ENCODE measurements around the gene NBPF20. TPM values are rescaled to one million over a fixed set of nuclear protein-coding genes. Genes with fewer than 3 reads are reported as not detected.
"Not testable (repeated sequence)": the region's sequence is repeated elsewhere in the genome, so short reads cannot be mapped to it uniquely, and the experiment has no call there.

NBPF20 gene
- total and polyA plus RNA-seq, 2 of the 4 experiments (the other 2 are of a cell fraction) = 2.6 to 2.9 TPM

DNA sequence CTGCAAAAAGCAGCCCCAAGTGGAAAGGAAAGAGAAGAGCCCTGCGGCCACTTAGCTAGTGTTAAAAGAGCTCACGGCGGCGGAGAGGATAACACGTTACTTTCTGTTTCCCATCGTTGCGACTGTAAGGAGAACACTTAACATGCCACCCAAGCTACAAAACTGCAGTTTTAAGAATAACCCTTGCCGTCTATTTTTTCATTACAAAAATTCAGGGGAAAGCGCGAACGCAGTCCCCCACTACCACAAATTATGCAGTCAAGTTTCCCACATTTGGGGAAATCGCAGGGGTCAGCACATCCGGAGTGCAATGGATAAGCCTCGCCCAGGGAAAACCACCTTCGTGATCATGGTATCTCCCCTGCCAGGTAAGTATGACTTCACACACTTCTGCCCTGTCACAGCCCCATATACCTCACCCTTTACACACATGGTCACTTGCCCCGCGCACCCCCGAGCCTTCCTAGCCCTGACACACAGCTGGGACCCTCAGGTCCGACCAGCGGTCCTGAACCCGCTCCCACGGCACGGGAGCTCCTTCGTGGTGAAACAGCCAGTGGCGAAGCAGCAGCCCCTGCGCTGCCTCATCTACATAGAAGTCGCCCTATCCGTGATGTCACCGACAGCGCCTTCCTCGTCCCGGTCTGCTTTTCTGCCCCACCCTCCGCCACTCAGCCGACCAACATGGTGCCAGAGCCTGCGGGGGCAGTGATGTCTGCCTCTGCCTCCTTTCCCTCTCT, 40.2 kb upstream of the NBPF20 start:
- H3K9me3 ChIP-seq (ENCODE audit: control insufficient read depth, insufficient read depth, low read length); H2AFZ ChIP-seq (replicated peaks; ENCODE audit: low read length, poor library complexity); H2BK15ac ChIP-seq (ENCODE audit: low read depth, low read length); H4K91ac ChIP-seq (ENCODE audit: insufficient read depth, low read depth, low read length); H4K8ac ChIP-seq (ENCODE audit: low read depth in 2 of 2, low read length in 2 of 2); H3K36me3 ChIP-seq (ENCODE audit: control insufficient read depth, insufficient read depth, low read length); H4K20me1 ChIP-seq (ENCODE audit: insufficient read depth, low read length); H3K4me1 ChIP-seq (ENCODE audit: control insufficient read depth, insufficient read depth, low read length); H2BK20ac ChIP-seq (ENCODE audit: low read depth, low read length); CTCF ChIA-PET; H3K18ac ChIP-seq (ENCODE audit: low read depth, low read length); H3K56ac ChIP-seq (ENCODE audit: extremely low read depth, insufficient read depth, low read length); intact Hi-C loops (cut with micrococcal nuclease); H3K27ac ChIP-seq (ENCODE audit: insufficient read depth, low read length); H3K79me1 ChIP-seq (ENCODE audit: low read depth in 1 of 2, low read length in 2 of 2); in situ Hi-C loops (cut with MboI; ENCODE audit: low sequenced_read_pairs); H2AK9ac ChIP-seq (replicated peaks; ENCODE audit: low read depth, low read length, poor library complexity); dilution Hi-C loops (cut with HindIII; ENCODE audit: low sequenced_read_pairs, unreplicated experiment); H2AK5ac ChIP-seq (ENCODE audit: low read depth, low read length); H4K5ac ChIP-seq (ENCODE audit: low read depth, low read length); H3K9ac ChIP-seq (ENCODE audit: low read depth, low read length); POLR2A ChIA-PET (ENCODE audit: unreplicated experiment); H3K4ac ChIP-seq (ENCODE audit: low read depth, low read length); H3K14ac ChIP-seq (replicated peaks; ENCODE audit: low read depth, low read length); H3K23ac ChIP-seq (ENCODE audit: low read depth, low read length); H3K27me3 ChIP-seq (ENCODE audit: control insufficient read depth, insufficient read depth, low read length); H3K9me1 ChIP-seq (ENCODE audit: insufficient read depth, low read length); H2BK120ac ChIP-seq (ENCODE audit: low read depth, low read length): not testable (repeated sequence)
- H3K4me2 ChIP-seq (ENCODE audit: low read depth, low read length) = peak overlapping the region; percentile 69
- no CpG with 5 or more reads among the region's 35 CpGs for WGBS, 2 experiments (ENCODE audit: extremely low coverage in 2 of 2, insufficient read length in 1 of 2)
- peak; percentile 97 for TF ChIP-seq POLR2A (IDR thresholded peaks at IDR 0.05; ENCODE audit: low read depth, low read length)
- peak overlapping the region; percentile 76 for H2BK5ac ChIP-seq (ENCODE audit: low read depth, low read length, poor library complexity, severe bottlenecking)
- DNase-seq = peak; percentile 92
- TSS peak; percentile 100 for BruUV-seq (replicated peaks)
- peak overlapping the region; percentile 25 for H3K4me3 ChIP-seq (ENCODE audit: insufficient read depth, low read depth, low read length)
- peak; percentile 88 for ATAC-seq (ENCODE audit: low read depth)

DNA sequence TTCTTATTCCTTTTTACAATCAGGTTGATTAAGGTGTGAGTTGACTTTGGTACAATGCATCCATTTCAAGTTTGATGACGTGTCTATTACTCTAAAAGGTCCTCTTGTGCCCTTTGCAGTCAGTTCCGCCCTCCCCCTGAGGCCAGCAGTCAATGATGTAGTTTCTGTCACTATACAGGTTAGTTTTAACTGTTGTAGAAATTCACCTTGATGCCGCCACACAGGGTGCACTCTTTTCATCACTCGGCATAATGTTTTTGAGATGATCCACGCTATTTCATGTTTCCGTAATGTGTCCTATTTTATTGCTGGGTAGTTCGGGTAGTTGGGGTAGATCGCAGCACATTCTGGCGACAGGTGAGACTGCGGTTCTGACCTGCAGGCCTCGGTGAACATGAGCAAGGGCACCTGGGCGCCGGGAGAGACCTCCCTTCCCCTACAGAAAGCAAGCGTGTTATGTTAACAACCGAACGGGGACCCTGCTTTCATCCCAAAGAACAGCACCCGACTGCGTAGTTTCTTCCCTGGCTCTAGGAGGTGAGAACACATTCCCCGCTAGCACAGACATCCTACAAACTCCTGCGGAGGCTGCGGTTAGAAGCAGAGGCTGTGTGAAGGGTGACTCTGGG, 39.4 kb upstream of the NBPF20 start:
- H4K8ac ChIP-seq (ENCODE audit: low read depth in 2 of 2, low read length in 2 of 2); CTCF ChIA-PET; H3K27ac ChIP-seq (ENCODE audit: insufficient read depth, low read length); H3K14ac ChIP-seq (replicated peaks; ENCODE audit: low read depth, low read length); H3K27me3 ChIP-seq (ENCODE audit: control insufficient read depth, insufficient read depth, low read length); H3K9me1 ChIP-seq (ENCODE audit: insufficient read depth, low read length); H3K23ac ChIP-seq (ENCODE audit: low read depth, low read length); H3K9ac ChIP-seq (ENCODE audit: low read depth, low read length); H3K4me1 ChIP-seq (ENCODE audit: control insufficient read depth, insufficient read depth, low read length); H2BK20ac ChIP-seq (ENCODE audit: low read depth, low read length); H4K20me1 ChIP-seq (ENCODE audit: insufficient read depth, low read length); DNase-seq; H3K9me3 ChIP-seq (ENCODE audit: control insufficient read depth, insufficient read depth, low read length); H3K56ac ChIP-seq (ENCODE audit: extremely low read depth, insufficient read depth, low read length); in situ Hi-C loops (cut with MboI; ENCODE audit: low sequenced_read_pairs); intact Hi-C loops (cut with micrococcal nuclease); dilution Hi-C loops (cut with HindIII; ENCODE audit: low sequenced_read_pairs, unreplicated experiment); H3K36me3 ChIP-seq (ENCODE audit: control insufficient read depth, insufficient read depth, low read length); H2AK5ac ChIP-seq (ENCODE audit: low read depth, low read length); H3K79me1 ChIP-seq (ENCODE audit: low read depth in 1 of 2, low read length in 2 of 2); POLR2A ChIA-PET (ENCODE audit: unreplicated experiment); H2BK5ac ChIP-seq (ENCODE audit: low read depth, low read length, poor library complexity, severe bottlenecking); H4K91ac ChIP-seq (ENCODE audit: insufficient read depth, low read depth, low read length); H2AK9ac ChIP-seq (replicated peaks; ENCODE audit: low read depth, low read length, poor library complexity); ATAC-seq (ENCODE audit: low read depth); BruUV-seq (replicated peaks); H2BK15ac ChIP-seq (ENCODE audit: low read depth, low read length); H4K5ac ChIP-seq (ENCODE audit: low read depth, low read length); H2BK120ac ChIP-seq (ENCODE audit: low read depth, low read length); H2AFZ ChIP-seq (replicated peaks; ENCODE audit: low read length, poor library complexity); H3K4ac ChIP-seq (ENCODE audit: low read depth, low read length); H3K18ac ChIP-seq (ENCODE audit: low read depth, low read length): not testable (repeated sequence)
- Histone ChIP-seq H3K4me3 (ENCODE audit: insufficient read depth, low read depth, low read length) (peak overlapping the region; percentile 25), H3K4me2 (ENCODE audit: low read depth, low read length) (peak overlapping the region; percentile 69)
- WGBS, 2 experiments (ENCODE audit: extremely low coverage in 2 of 2, insufficient read length in 1 of 2) = no CpG with 5 or more reads among the region's 21 CpGs
